Measurements from ENCODE around the gene DLX4. TPM values are rescaled to one million over a fixed set of nuclear protein-coding genes. Genes with fewer than 3 reads are reported as not detected.

The DLX4 gene
- polyA plus RNA-seq, 1 donor from 2014 or later = not detected

DNA sequence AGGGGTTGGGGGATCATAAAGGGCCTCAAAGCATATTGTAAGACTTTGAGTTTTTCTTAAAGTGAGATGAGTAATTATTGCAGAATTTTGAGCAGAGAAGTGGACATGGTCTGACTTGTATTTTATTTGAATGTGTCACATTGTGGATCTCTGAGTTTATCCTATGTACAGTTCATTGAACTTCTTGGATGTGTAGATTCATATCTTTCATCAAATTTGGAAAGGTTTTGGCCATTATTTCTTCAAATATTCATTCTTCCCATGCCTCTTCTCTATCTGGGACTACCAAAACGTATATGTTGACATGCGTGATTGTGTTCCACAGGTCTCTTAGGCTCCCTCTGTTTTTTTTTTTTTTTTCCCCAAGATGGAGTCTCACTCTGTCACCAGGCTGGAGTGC lies 40.3 kb downstream of the DLX4 start:
- Histone ChIP-seq H3K9me3 (ENCODE audit: low read length) (peaks cover 3% of the 10 kb centered on the region), H3K4me2 (ENCODE audit: low read length) (no peak overlapping the region), H3K79me2 (replicated peaks; ENCODE audit: insufficient read depth, low read length) (no peaks in the 10 kb centered on the region), H3K27ac (ENCODE audit: low read length) (no peak overlapping the region), H2AFZ (ENCODE audit: low read depth, low read length) (no peak overlapping the region), H3K36me3 (ENCODE audit: insufficient read depth, low read length) (no peaks in the 10 kb centered on the region), H3F3A (ENCODE audit: insufficient read depth, low read length, poor library complexity, severe bottlenecking) (no peaks in the 10 kb centered on the region), H4K20me1 (ENCODE audit: insufficient read depth) (no peaks in the 10 kb centered on the region), H3K9me2 (ENCODE audit: insufficient read depth, low read length) (no peaks in the 10 kb centered on the region), H3K27me3 (ENCODE audit: insufficient read depth, low read depth, low read length) (no peaks in the 10 kb centered on the region), H3K9ac (ENCODE audit: low read length) (no peak overlapping the region), H3K4me3 (ENCODE audit: low read length) (no peak overlapping the region)
- TF ChIP-seq TAF1 (IDR thresholded peaks at IDR 0.05; ENCODE audit: low read depth) (no peak), CTCF (IDR thresholded peaks at IDR 0.05; ENCODE audit: poor library complexity, severe bottlenecking) (no peak), EZH2 (IDR thresholded peaks at IDR 0.05; ENCODE audit: borderline replicate concordance, insufficient read depth, low read length, poor library complexity, severe bottlenecking) (no peak), EP300 (conservative IDR thresholded peaks at IDR 0.05; ENCODE audit: poor library complexity, severe bottlenecking) (no peak), MXI1 (conservative IDR thresholded peaks at IDR 0.05; ENCODE audit: poor library complexity, severe bottlenecking) (no peak), RAD21 (conservative IDR thresholded peaks at IDR 0.05) (no peak), SMC3 (conservative IDR thresholded peaks at IDR 0.05; ENCODE audit: poor library complexity) (no peak), POLR2AphosphoS5 (IDR thresholded peaks at IDR 0.05) (no peak)
- TF ChIP-seq, protein P1, sequence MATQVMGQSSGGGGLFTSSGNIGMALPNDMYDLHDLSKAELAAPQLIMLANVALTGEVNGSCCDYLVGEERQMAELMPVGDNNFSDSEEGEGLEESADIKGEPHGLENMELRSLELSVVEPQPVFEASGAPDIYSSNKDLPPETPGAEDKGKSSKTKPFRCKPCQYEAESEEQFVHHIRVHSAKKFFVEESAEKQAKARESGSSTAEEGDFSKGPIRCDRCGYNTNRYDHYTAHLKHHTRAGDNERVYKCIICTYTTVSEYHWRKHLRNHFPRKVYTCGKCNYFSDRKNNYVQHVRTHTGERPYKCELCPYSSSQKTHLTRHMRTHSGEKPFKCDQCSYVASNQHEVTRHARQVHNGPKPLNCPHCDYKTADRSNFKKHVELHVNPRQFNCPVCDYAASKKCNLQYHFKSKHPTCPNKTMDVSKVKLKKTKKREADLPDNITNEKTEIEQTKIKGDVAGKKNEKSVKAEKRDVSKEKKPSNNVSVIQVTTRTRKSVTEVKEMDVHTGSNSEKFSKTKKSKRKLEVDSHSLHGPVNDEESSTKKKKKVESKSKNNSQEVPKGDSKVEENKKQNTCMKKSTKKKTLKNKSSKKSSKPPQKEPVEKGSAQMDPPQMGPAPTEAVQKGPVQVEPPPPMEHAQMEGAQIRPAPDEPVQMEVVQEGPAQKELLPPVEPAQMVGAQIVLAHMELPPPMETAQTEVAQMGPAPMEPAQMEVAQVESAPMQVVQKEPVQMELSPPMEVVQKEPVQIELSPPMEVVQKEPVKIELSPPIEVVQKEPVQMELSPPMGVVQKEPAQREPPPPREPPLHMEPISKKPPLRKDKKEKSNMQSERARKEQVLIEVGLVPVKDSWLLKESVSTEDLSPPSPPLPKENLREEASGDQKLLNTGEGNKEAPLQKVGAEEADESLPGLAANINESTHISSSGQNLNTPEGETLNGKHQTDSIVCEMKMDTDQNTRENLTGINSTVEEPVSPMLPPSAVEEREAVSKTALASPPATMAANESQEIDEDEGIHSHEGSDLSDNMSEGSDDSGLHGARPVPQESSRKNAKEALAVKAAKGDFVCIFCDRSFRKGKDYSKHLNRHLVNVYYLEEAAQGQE (IDR thresholded peaks at IDR 0.05; ENCODE audit: borderline replicate concordance) = no peak

DNA sequence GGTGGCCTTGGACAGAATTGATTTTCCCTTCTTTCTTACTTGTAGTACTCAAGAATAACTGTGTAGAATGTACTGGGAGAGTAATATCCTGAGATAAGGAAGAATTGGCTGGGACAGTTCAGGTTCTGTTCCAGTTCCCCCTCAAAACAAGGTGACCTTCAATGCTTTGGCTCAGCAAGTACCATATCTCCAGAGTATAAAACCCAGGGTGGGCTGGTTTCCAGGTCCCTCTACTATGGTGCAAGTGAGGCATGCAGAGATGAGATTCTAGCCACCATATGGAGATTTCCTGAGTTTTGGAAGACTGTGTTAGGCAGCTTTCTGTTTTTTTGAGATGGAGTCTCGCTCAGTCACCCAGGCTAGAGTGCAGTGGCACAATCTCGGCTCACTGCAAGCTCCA lies 44.1 kb downstream of the DLX4 start:
- no peaks in the 10 kb centered on the region for H3K27me3 ChIP-seq (ENCODE audit: insufficient read depth, low read depth, low read length)
- TF ChIP-seq EZH2 (IDR thresholded peaks at IDR 0.05; ENCODE audit: borderline replicate concordance, insufficient read depth, low read length, poor library complexity, severe bottlenecking) (no peak), EP300 (conservative IDR thresholded peaks at IDR 0.05; ENCODE audit: poor library complexity, severe bottlenecking) (no peak), TAF1 (IDR thresholded peaks at IDR 0.05; ENCODE audit: low read depth) (no peak), CTCF (IDR thresholded peaks at IDR 0.05; ENCODE audit: poor library complexity, severe bottlenecking) (no peak), SMC3 (conservative IDR thresholded peaks at IDR 0.05; ENCODE audit: poor library complexity) (no peak), POLR2AphosphoS5 (IDR thresholded peaks at IDR 0.05) (no peak), MXI1 (conservative IDR thresholded peaks at IDR 0.05; ENCODE audit: poor library complexity, severe bottlenecking) (no peak), RAD21 (conservative IDR thresholded peaks at IDR 0.05) (no peak)
- TF ChIP-seq, protein P1 (IDR thresholded peaks at IDR 0.05; ENCODE audit: borderline replicate concordance) = no peak
- no peaks in the 10 kb centered on the region for H4K20me1 ChIP-seq (ENCODE audit: insufficient read depth)
- H3K9ac ChIP-seq (ENCODE audit: low read length) = no peak overlapping the region
- no peaks in the 10 kb centered on the region for H3K36me3 ChIP-seq (ENCODE audit: insufficient read depth, low read length)
- H3K9me2 ChIP-seq (ENCODE audit: insufficient read depth, low read length) = no peaks in the 10 kb centered on the region
- peaks cover 4% of the 10 kb centered on the region for H3K9me3 ChIP-seq (ENCODE audit: low read length)
- no peak overlapping the region for H3K27ac ChIP-seq (ENCODE audit: low read length)
- no peak overlapping the region for H3K4me2 ChIP-seq (ENCODE audit: low read length)
- no peaks in the 10 kb centered on the region for H3F3A ChIP-seq (ENCODE audit: insufficient read depth, low read length, poor library complexity, severe bottlenecking)
- no peak overlapping the region for H3K4me3 ChIP-seq (ENCODE audit: low read length)
- no peaks in the 10 kb centered on the region for H3K79me2 ChIP-seq (replicated peaks; ENCODE audit: insufficient read depth, low read length)
- no peak overlapping the region for H2AFZ ChIP-seq (ENCODE audit: low read depth, low read length)
